IgD-negative memory B cell (primary cell): ENCODE data around the gene UBE2Z. TPM values are rescaled to one million over a fixed set of nuclear protein-coding genes. Genes with fewer than 3 reads are reported as not detected.
"Not testable (repeated sequence)": the region's sequence is repeated elsewhere in the genome, so short reads cannot be mapped to it uniquely, and the experiment has no call there.

Source experiments
- H3K27ac Mint-ChIP-seq, 3 donors: one replicate each; pipeline ENCODE4 v1.8.0; 2020 to 2022; ENCODE audit warnings: mild to moderate bottlenecking in 3 of 3, mixed read lengths in 3 of 3, moderate library complexity in 1 of 3
- H3K27me3 Mint-ChIP-seq: one replicate; pipeline ENCODE4 v1.8.0; 2021; ENCODE audit warnings: mixed read lengths
- H3K36me3 Mint-ChIP-seq: one replicate; pipeline ENCODE4 v1.8.0; 2020; ENCODE audit warnings: mild to moderate bottlenecking, mixed read lengths
- H3K4me1 Mint-ChIP-seq, 3 donors: one replicate each; pipeline ENCODE4 v1.8.0; 2020 to 2022; ENCODE audit warnings: mixed read lengths in 3 of 3, mild to moderate bottlenecking in 1 of 3
- H3K4me3 Mint-ChIP-seq, 4 donors: one replicate each; pipeline ENCODE4 v1.8.0; 2020 to 2022; ENCODE audit warnings: mild to moderate bottlenecking in 4 of 4, mixed read lengths in 4 of 4, moderate library complexity in 3 of 4
- H3K9me3 Mint-ChIP-seq, 3 donors: one replicate each; pipeline ENCODE4 v1.8.0; 2020 to 2021; ENCODE audit warnings: mixed read lengths in 3 of 3, mild to moderate bottlenecking in 1 of 3
- polyA plus RNA-seq: library from polyadenylated mRNA; unstranded; fragments of 300-500 nt; fragmentation: Illumina TruSeq; gene quantifications from one replicate; pipeline ENCODE4 v1.2.3, GENCODE V29; 2021

UBE2Z gene
- polyA plus RNA-seq, 1 donor from 2014 or later, result 58.1 TPM

GRCh38 chr17:48925251-48925990 lies 17.2 kb downstream of the UBE2Z start:
- peak overlapping the region in 2 of 3 donors; percentile 24 to 60 for H3K27ac Mint-ChIP-seq
- H3K27me3 Mint-ChIP-seq, result no peaks in the 10 kb centered on the region
- no peak overlapping the region for H3K4me3 Mint-ChIP-seq
- no peaks in the 10 kb centered on the region for H3K9me3 Mint-ChIP-seq
- H3K4me1 Mint-ChIP-seq, result peaks cover 0 to 5% (median 0%) of the 10 kb centered on the region in 3 donors
- peaks cover 10% of the 10 kb centered on the region for H3K36me3 Mint-ChIP-seq

GRCh38 chr17:48925991-48926342 lies 17.8 kb downstream of the UBE2Z start:
- Mint-ChIP-seq H3K27ac (peak overlapping the region in 1 of 3 donors; percentile 24), H3K27me3 (no peaks in the 10 kb centered on the region), H3K36me3 (peaks cover 7% of the 10 kb centered on the region), H3K4me1 (peaks cover 0 to 5% (median 0%) of the 10 kb centered on the region in 3 donors), H3K9me3 (no peaks in the 10 kb centered on the region), H3K4me3 (no peak overlapping the region)

GRCh38 chr17:48927978-48928745 lies 20.0 kb downstream of the UBE2Z start:
- Mint-ChIP-seq H3K36me3 (peaks cover 3% of the 10 kb centered on the region), H3K27me3 (no peaks in the 10 kb centered on the region), H3K27ac (peak overlapping the region in 2 of 3 donors; percentile 39 to 60), H3K4me3 (no peak overlapping the region), H3K4me1 (peaks cover 0 to 5% (median 0%) of the 10 kb centered on the region in 3 donors), H3K9me3 (no peaks in the 10 kb centered on the region)

GRCh38 chr17:48928876-48929811 lies 20.9 kb downstream of the UBE2Z start:
- H3K4me3 Mint-ChIP-seq, result no peak overlapping the region
- no peaks in the 10 kb centered on the region for H3K9me3 Mint-ChIP-seq
- H3K27ac Mint-ChIP-seq, result peak overlapping the region in 2 of 3 donors; percentile 1 to 60
- peaks cover 3% of the 10 kb centered on the region for H3K36me3 Mint-ChIP-seq
- H3K27me3 Mint-ChIP-seq, result no peaks in the 10 kb centered on the region
- peaks cover 0 to 5% (median 0%) of the 10 kb centered on the region in 3 donors for H3K4me1 Mint-ChIP-seq

- Mint-ChIP-seq H3K36me3 (peaks cover 3% of the 10 kb centered on the region), H3K9me3 (no peaks in the 10 kb centered on the region), H3K27ac (peak overlapping the region in 1 of 3 donors; percentile 15), H3K4me3 (no peak overlapping the region), H3K4me1 (peaks cover 0 to 5% (median 0%) of the 10 kb centered on the region in 3 donors), H3K27me3 (no peaks in the 10 kb centered on the region)
These were observed 21.6 kb downstream of the UBE2Z start for GRCh38 chr17:48929812-48930165.

GRCh38 chr17:48930435-48930873 lies 22.2 kb downstream of the UBE2Z start:
- Mint-ChIP-seq H3K4me1 (peaks cover 0 to 5% (median 0%) of the 10 kb centered on the region in 3 donors), H3K27ac (no peak overlapping the region), H3K4me3 (no peak overlapping the region), H3K36me3 (peaks cover 3% of the 10 kb centered on the region), H3K9me3 (no peaks in the 10 kb centered on the region), H3K27me3 (no peaks in the 10 kb centered on the region)

- Mint-ChIP-seq H3K27me3 (no peaks in the 10 kb centered on the region), H3K27ac (no peak overlapping the region)
These were observed 24.8 kb downstream of the UBE2Z start for GRCh38 chr17:48933035-48933434.

GRCh38 chr17:48944515-48945260 lies 36.5 kb downstream of the UBE2Z start, which contains the start of gene SNF8:
Gene SNF8, minus strand, starts transcription at chr17:48944842. Its CDS starts 108 bp downstream, at chr17:48944734.
- H3K27ac Mint-ChIP-seq, result peak within 1 kb of the TSS; percentile 94 to 96 (median 94)
- H3K4me1 Mint-ChIP-seq, result peaks cover 2 to 7% (median 4%) of the 10 kb centered on the region in 3 donors
- H3K9me3 Mint-ChIP-seq, result peaks cover 0 to 2% (median 0%) of the 10 kb centered on the region in 3 donors
- H3K27me3 Mint-ChIP-seq, result no peaks in the 10 kb centered on the region
- H3K4me3 Mint-ChIP-seq, result peak within 1 kb of the TSS; percentile 91 to 99 (median 96)
- H3K36me3 Mint-ChIP-seq, result peaks cover 3% of the 10 kb centered on the region

More at GRCh38 chr17:48933035-48933434, 24.8 kb downstream of the UBE2Z start:
- Mint-ChIP-seq H3K4me3 (no peak overlapping the region), H3K9me3 (no peaks in the 10 kb centered on the region), H3K36me3 (peaks cover 2% of the 10 kb centered on the region), H3K4me1 (peaks cover 0 to 5% (median 0%) of the 10 kb centered on the region in 3 donors)

GRCh38 chr17:48945261-48945651 lies 37.0 kb downstream of the UBE2Z start:
- peak overlapping the region; percentile 91 to 99 (median 96) for H3K4me3 Mint-ChIP-seq
- not testable (repeated sequence) for H3K4me1 Mint-ChIP-seq, H3K9me3 Mint-ChIP-seq, H3K27me3 Mint-ChIP-seq, H3K36me3 Mint-ChIP-seq
- H3K27ac Mint-ChIP-seq, result peak overlapping the region; percentile 94 to 96 (median 94)

- H3K4me3 Mint-ChIP-seq, result no peak overlapping the region
- no peak overlapping the region for H3K27ac Mint-ChIP-seq
- H3K4me1 Mint-ChIP-seq, result peaks cover 4 to 5% (median 5%) of the 10 kb centered on the region in 3 donors
- H3K27me3 Mint-ChIP-seq, result peaks cover 5% of the 10 kb centered on the region
- peaks cover 0 to 3% (median 0%) of the 10 kb centered on the region in 3 donors for H3K9me3 Mint-ChIP-seq
- H3K36me3 Mint-ChIP-seq, result no peaks in the 10 kb centered on the region
These were observed 43.4 kb downstream of the UBE2Z start for GRCh38 chr17:48951572-48951971.

GRCh38 chr17:48952904-48953303 lies 44.7 kb downstream of the UBE2Z start:
- peaks cover 5% of the 10 kb centered on the region for H3K27me3 Mint-ChIP-seq
- peaks cover 4 to 5% (median 5%) of the 10 kb centered on the region in 3 donors for H3K4me1 Mint-ChIP-seq
- H3K9me3 Mint-ChIP-seq, result peaks cover 0 to 2% (median 0%) of the 10 kb centered on the region in 3 donors
- H3K4me3 Mint-ChIP-seq, result peak overlapping the region in 1 of 4 donors; percentile 76
- H3K36me3 Mint-ChIP-seq, result no peaks in the 10 kb centered on the region
- peak overlapping the region in 1 of 3 donors; percentile 83 for H3K27ac Mint-ChIP-seq

GRCh38 chr17:48954300-48954755 lies 46.1 kb downstream of the UBE2Z start:
- peak overlapping the region in 1 of 3 donors; percentile 61 for H3K27ac Mint-ChIP-seq
- H3K27me3 Mint-ChIP-seq, result peaks cover 13% of the 10 kb centered on the region
- peaks cover 2% of the 10 kb centered on the region for H3K36me3 Mint-ChIP-seq
- H3K4me1 Mint-ChIP-seq, result peaks cover 5% of the 10 kb centered on the region in 3 donors
- no peak overlapping the region for H3K4me3 Mint-ChIP-seq
- peaks cover 0 to 2% (median 0%) of the 10 kb centered on the region in 3 donors for H3K9me3 Mint-ChIP-seq

- Mint-ChIP-seq H3K27me3 (peaks cover 20% of the 10 kb centered on the region), H3K9me3 (peaks cover 0 to 2% (median 0%) of the 10 kb centered on the region in 3 donors), H3K36me3 (peaks cover 2% of the 10 kb centered on the region), H3K4me1 (peaks cover 0 to 2% (median 0%) of the 10 kb centered on the region in 3 donors), H3K4me3 (peak overlapping the region in 1 of 4 donors; percentile 28), H3K27ac (no peak overlapping the region)
These were observed 52.8 kb downstream of the UBE2Z start for GRCh38 chr17:48960834-48961515.
